VCaP (cell line): ENCODE measurements around the gene ITPR1.

Source experiments
- H3K27ac ChIP-seq: fragments of 450-650 bp; 2 replicates; pipeline ENCODE4 v1.5.1; 2017
- TF ChIP-seq, protein P1 (sequence below): fragments of 450-650 bp; conservative IDR thresholded peaks from 2 replicates; pipeline ENCODE4 v1.5.1; 2017; ENCODE audit warnings: mild to moderate bottlenecking, moderate library complexity

ITPR1 gene

DNA sequence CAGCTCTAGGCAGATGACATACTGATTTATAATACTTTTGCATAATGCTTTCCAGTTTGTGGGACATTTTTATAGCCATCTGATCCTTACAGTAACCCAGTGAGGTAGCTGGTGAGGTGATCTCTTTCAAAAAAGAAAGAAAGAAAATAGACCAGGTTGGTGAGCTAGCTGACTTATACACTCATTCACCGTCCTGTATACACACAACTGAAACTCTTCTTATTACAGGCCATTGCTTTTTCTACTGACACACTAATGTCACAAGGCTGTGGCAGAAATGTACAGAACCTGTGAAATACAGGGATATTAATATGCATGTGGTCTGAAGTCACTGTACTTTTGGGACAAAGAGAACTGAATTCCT is 335.9 kb downstream of the ITPR1 start:
- TF ChIP-seq, protein P1, sequence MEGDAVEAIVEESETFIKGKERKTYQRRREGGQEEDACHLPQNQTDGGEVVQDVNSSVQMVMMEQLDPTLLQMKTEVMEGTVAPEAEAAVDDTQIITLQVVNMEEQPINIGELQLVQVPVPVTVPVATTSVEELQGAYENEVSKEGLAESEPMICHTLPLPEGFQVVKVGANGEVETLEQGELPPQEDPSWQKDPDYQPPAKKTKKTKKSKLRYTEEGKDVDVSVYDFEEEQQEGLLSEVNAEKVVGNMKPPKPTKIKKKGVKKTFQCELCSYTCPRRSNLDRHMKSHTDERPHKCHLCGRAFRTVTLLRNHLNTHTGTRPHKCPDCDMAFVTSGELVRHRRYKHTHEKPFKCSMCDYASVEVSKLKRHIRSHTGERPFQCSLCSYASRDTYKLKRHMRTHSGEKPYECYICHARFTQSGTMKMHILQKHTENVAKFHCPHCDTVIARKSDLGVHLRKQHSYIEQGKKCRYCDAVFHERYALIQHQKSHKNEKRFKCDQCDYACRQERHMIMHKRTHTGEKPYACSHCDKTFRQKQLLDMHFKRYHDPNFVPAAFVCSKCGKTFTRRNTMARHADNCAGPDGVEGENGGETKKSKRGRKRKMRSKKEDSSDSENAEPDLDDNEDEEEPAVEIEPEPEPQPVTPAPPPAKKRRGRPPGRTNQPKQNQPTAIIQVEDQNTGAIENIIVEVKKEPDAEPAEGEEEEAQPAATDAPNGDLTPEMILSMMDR = no peak
- no peak overlapping the region for H3K27ac ChIP-seq

DNA sequence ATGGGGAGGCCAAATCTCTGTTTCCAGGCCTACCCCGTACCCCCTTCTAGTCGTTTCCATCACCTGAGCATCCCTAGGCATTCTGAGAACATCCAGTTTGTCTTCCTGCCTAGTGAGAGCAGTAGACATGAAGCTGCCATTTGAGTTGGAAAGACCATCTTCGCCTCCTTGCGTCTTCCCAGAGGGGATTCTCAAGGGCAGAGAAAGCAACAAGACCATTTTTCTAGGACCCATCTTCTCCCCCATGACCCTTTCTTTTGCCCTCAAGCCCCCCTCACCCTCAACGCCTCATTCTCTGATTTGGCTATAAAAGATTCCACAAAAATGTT is 337.4 kb downstream of the ITPR1 start:
- H3K27ac ChIP-seq = no peak overlapping the region

DNA sequence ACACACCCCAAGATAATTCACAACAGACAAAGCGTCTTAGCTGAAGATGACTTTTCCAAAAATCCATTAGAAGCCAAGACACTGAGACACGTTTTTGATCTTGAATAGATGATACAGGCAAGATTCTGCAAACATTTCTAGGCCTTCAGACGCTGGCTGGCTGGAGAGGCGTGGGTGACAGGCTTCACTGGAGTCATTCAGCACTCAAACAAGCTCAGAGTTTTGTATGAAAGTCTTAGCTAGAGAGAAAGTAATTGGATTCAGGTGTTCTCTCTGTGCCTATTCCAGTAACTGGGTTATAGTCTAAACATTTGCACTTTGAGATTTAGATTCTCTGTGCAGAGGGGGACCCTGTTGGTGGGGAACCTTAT is 338.4 kb downstream of the ITPR1 start:
- no peak overlapping the region for H3K27ac ChIP-seq
- TF ChIP-seq, protein P1 = no peak

More for the DNA sequence above, 337.4 kb downstream of the ITPR1 start:
- TF ChIP-seq, protein P1 = no peak

DNA sequence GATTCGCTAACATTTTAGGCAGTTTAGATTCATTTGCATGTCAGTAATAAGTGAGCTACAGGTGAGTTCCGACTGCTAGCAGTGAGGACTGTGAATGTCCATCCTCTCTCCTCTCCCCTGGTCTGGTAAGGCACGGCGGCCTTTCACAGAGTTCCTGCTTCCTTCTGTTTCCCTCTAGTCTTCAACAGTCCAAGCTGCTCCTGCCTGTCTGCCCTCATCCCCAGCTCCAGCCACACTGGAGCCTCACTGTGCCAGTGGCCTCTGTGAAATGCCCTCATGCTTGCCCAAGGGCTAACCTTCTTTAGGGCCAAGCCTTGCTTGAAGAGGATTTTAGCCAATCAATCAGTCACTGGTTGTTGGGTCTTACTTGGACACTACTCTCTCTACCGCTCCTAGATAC is 340.3 kb downstream of the ITPR1 start:
- TF ChIP-seq, protein P1 = no peak
- no peak overlapping the region for H3K27ac ChIP-seq

DNA sequence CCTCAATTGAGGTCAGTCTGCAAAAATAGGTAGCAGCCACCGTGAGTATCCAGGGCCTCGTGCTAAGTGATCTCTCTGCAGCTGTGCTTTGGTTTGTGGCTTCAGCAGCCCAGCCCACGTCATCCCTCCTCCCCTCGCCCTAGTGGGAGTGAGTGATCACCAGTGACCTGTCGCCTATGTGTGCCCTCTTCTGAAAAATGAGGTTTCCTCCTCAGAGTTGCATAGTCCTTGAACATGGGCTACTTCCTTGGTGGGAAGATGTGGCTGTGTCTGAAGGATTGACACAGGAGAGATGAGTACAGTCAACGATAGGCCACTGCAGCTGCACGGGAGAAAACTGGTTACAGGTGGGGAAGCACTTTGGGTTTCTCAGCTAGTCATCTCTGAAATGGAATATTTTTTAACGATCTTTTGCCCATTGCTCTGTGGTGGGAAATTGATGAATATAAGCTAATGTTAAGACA is 341.3 kb downstream of the ITPR1 start:
- TF ChIP-seq, protein P1 = no peak
- H3K27ac ChIP-seq = no peak overlapping the region

DNA sequence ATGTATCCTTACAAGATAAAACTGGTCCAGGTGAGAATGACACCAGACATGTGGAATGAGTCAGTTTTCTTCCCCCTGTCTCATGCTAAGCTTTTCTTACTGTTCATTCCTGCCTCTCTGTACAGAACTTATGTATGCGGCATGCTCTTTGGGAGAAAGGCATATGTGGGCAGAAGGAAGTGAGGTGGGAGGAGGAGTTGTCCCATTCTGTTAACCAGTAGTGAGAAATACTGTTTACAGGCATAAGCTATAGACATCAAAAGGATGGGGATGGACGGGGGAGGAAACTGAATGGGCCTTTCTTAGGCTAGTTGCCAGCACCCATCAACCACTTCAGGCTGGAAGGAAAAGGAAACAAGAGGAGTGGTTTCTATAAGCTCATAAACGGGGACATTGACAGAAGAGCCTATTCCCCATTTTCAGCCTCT is 342.5 kb downstream of the ITPR1 start:
- TF ChIP-seq, protein P1 = no peak

DNA sequence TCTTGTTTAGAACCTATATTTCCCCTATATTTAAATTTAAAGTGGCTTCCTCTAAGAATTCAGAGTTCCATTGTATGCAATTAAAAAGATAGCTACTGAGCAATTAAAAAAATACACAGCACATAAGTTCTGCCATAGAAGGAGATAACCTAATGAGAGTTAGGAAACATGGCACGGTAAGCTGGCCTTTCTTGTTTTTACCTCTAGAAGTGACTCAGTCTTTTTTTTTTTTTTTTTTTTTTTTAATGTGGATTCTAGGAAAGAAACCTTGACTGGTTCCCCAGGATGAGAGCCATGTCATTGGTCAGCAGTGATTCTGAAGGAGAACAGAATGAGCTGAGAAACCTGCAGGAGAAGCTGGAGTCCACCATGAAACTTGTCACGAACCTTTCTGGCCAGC is 343.4 kb downstream of the ITPR1 start:
- TF ChIP-seq, protein P1 = no peak
- H3K27ac ChIP-seq = no peak overlapping the region

More for the DNA sequence above, 342.5 kb downstream of the ITPR1 start:
- H3K27ac ChIP-seq = no peak overlapping the region
